GM12878 (cell line): Measurements from ENCODE around the gene FGB. TPM values are rescaled to one million over a fixed set of nuclear protein-coding genes. Genes with fewer than 3 reads are reported as not detected.
A peak's percentile ranks its signal among the peaks of the same experiment; 100 is the strongest.

ENCODE experiments used
- ATAC-seq: fragments of 200-7000 bp; cut with Tn5 transposase; 3 replicates; pipeline ENCODE4 v1.9.1; 2020; ENCODE audit warnings: mild to moderate bottlenecking, moderate library complexity
- BruUV-seq: library from RNA; stranded (reverse); fragments of 400-500 nt; replicated peaks from 2 replicates; lab custom pipeline; 2021; lab: Mats Ljungman, UMichigan
- CTCF ChIA-PET: fragments of 300-600 bp; sonication (Branson Sonifier 250); formaldehyde crosslinking; extraction: SDS; loops from one replicate; lab custom pipeline; 2021; ENCODE audit warnings: inconsistent platforms; lab: Yijun Ruan, JAX
- POLR2A ChIA-PET: fragments of 350-600 bp; formaldehyde crosslinking; extraction: SDS; loops from one replicate; lab custom pipeline; 2021; ENCODE audit warnings: inconsistent platforms; lab: Charles Lee
- RAD21 ChIA-PET: fragments of 300-600 bp; sonication (Branson Sonifier 250); formaldehyde crosslinking; loops from one replicate; lab custom pipeline; 2023; ENCODE audit warnings: antibody characterized with exemption; ENCODE audit not compliant: unreplicated experiment; lab: Charles Lee
- SMC1A ChIA-PET: fragments of 300-600 bp; sonication (Branson Sonifier 250); formaldehyde crosslinking; loops from one replicate; lab custom pipeline; 2023; ENCODE audit not compliant: unreplicated experiment, uncharacterized antibody; lab: Charles Lee
- DNase-seq: peaks from one replicate; pipeline ENCODE4 v3.0.0-alpha.2; 2011; ENCODE audit warnings: low read depth, low spot score
- FAIRE-seq: peaks from 3 replicates; lab custom pipeline; 2011; peaks lifted over from hg19 to GRCh38; lab: Jason Lieb, UNC
- H2AFZ ChIP-seq: 2 replicates; pipeline ENCODE4 v1.6.0; 2011; ENCODE audit warnings: low read depth, low read length, control low read depth; ENCODE audit not compliant: control insufficient read depth
- H3K27ac ChIP-seq: 2 replicates; pipeline ENCODE4 v1.5.1; 2011; ENCODE audit warnings: control low read depth; ENCODE audit not compliant: control insufficient read depth, insufficient read depth
- H3K27me3 ChIP-seq, 2 experiments: replicated peaks in 1 of 2; 2 replicates each; pipeline versions ENCODE4 v1.6.0 to v1.6.1; 2011; ENCODE audit warnings: low read length in 1 of 2; ENCODE audit not compliant: control insufficient read depth in 2 of 2, insufficient read depth in 2 of 2
- H3K36me3 ChIP-seq, 2 experiments: 2 replicates each; pipeline ENCODE4 v1.5.1; 2011; ENCODE audit warnings: low read length in 1 of 2; ENCODE audit not compliant: control insufficient read depth in 2 of 2, insufficient read depth in 2 of 2
- H3K4me1 ChIP-seq: 2 replicates; pipeline ENCODE4 v1.6.1; 2011; ENCODE audit warnings: mild to moderate bottlenecking, low read length, moderate library complexity, mixed read lengths; ENCODE audit not compliant: control insufficient read depth, insufficient read depth
- H3K4me2 ChIP-seq: 2 replicates; pipeline ENCODE4 v1.6.0; 2011; ENCODE audit warnings: control low read depth; ENCODE audit not compliant: control insufficient read depth, insufficient read depth
- H3K4me3 ChIP-seq: fragments of 200-600 bp; sonication (generic); 2 replicates; pipeline ENCODE4 v1.5.1; 2016
- H3K79me2 ChIP-seq: 2 replicates; pipeline ENCODE4 v1.6.0; 2011; ENCODE audit warnings: low read length; ENCODE audit not compliant: control insufficient read depth, insufficient read depth
- H3K9ac ChIP-seq: 2 replicates; pipeline ENCODE4 v1.8.0; 2011; ENCODE audit warnings: low read length, control low read depth, mixed read lengths; ENCODE audit not compliant: control insufficient read depth, insufficient read depth
- H3K9me3 ChIP-seq: replicated peaks from 3 replicates; pipeline ENCODE4 v1.5.1; 2011; ENCODE audit warnings: mild to moderate bottlenecking, low read length; ENCODE audit not compliant: control insufficient read depth, insufficient read depth
- H4K20me1 ChIP-seq: 2 replicates; pipeline ENCODE4 v1.6.0; 2011; ENCODE audit not compliant: control insufficient read depth, insufficient read depth
- BRCA1 ChIP-seq: IDR thresholded peaks from 2 replicates; pipeline ENCODE4 v1.6.1; 2011; ENCODE audit warnings: low read depth, low read length, improper control_type of control experiment
- CREM ChIP-seq: IDR thresholded peaks from 2 replicates; pipeline ENCODE4 v1.6.1; 2014; ENCODE audit warnings: antibody characterized with exemption, low read depth
- EZH2 ChIP-seq: IDR thresholded peaks from 2 replicates; pipeline ENCODE4 v1.6.1; 2012; ENCODE audit warnings: low read depth, mild to moderate bottlenecking, control low read depth, inconsistent platforms, low read length, borderline replicate concordance; ENCODE audit not compliant: control insufficient read depth
- IKZF1 ChIP-seq: fragments of 450-650 bp; conservative IDR thresholded peaks from 2 replicates; pipeline ENCODE4 v1.6.1; 2017; ENCODE audit warnings: antibody characterized with exemption, mild to moderate bottlenecking
- IRF4 ChIP-seq: IDR thresholded peaks from 2 replicates; pipeline ENCODE4 v1.6.1; 2011; ENCODE audit warnings: low read depth, low read length
- LARP7 ChIP-seq: fragments of 450-650 bp; IDR thresholded peaks from 2 replicates; pipeline ENCODE4 v1.6.1; 2017; ENCODE audit warnings: mild to moderate bottlenecking
- MYC ChIP-seq: IDR thresholded peaks from 2 replicates; pipeline ENCODE4 v1.6.1; 2011; ENCODE audit warnings: mild to moderate bottlenecking, low read length, moderate library complexity, inconsistent platforms; ENCODE audit not compliant: insufficient read depth, insufficient replicate concordance, insufficient read length, severe bottlenecking
- NRF1 ChIP-seq: conservative IDR thresholded peaks from 2 replicates; pipeline ENCODE4 v1.6.1; 2011; ENCODE audit warnings: mild to moderate bottlenecking, low read depth, low read length, improper control_type of control experiment
- SIN3A ChIP-seq: IDR thresholded peaks from 2 replicates; pipeline ENCODE4 v1.6.1; 2012; ENCODE audit warnings: low read depth, low read length, improper control_type of control experiment
- SIX5 ChIP-seq: IDR thresholded peaks from 2 replicates; pipeline ENCODE4 v1.6.1; 2011; ENCODE audit warnings: mild to moderate bottlenecking, low read depth, low read length, moderate library complexity; ENCODE audit not compliant: severe bottlenecking
- SMAD1 ChIP-seq: fragments of 450-650 bp; IDR thresholded peaks from 2 replicates; pipeline ENCODE4 v1.6.1; 2018; ENCODE audit warnings: mild to moderate bottlenecking, low read depth; ENCODE audit not compliant: partially characterized antibody
- SRF ChIP-seq, 2 experiments: IDR thresholded peaks; 2 replicates each; pipeline ENCODE4 v1.6.1; 2011; ENCODE audit warnings: low read depth in 2 of 2, low read length in 2 of 2, mild to moderate bottlenecking in 1 of 2, moderate library complexity in 1 of 2
- TCF3 ChIP-seq: IDR thresholded peaks from 2 replicates; pipeline ENCODE4 v1.6.1; 2012; ENCODE audit warnings: low read depth, mild to moderate bottlenecking, low read length, borderline replicate concordance; ENCODE audit not compliant: insufficient read depth
- WGBS: methylation state at CpG from one replicate; pipeline ENCODE4 v1.1.6; 2016; ENCODE audit warnings: low lambda C conversion rate; ENCODE audit not compliant: insufficient replicate concordance, insufficient coverage; ENCODE audit errors: missing lambda C conversion rate; 5-methylcytosine and 5-hydroxymethylcytosine counted together
- in situ Hi-C: fragments of 300-500 bp; cut with MboI; formaldehyde crosslinking; loops from 9 replicates; pipeline ENCODE4 v1.14.3; 2018; ENCODE audit warnings: mixed read lengths
- intact Hi-C: fragments of 100-400 bp; cut with micrococcal nuclease; formaldehyde crosslinking; loops from one replicate; pipeline ENCODE4 v1.14.2; 2022; ENCODE audit not compliant: unreplicated experiment
- polyA plus RNA-seq, 11 experiments: library from polyadenylated mRNA; depleted of rRNA in 4 of 11; unstranded in 6 of 11; stranded (reverse) in 5 of 11; fragments of >200 nt; fragmentation: Nextera tagmentation in 4 of 11; fragmentation: Illumina TruSeq in 1 of 11; extraction: Ambion mirVana in 4 of 11; extraction: Trizol in 1 of 11; gene quantifications; 1 replicate in 1 of 11; 2 replicates in 10 of 11; pipeline versions ENCODE4 v1.2.1 to v1.2.3, GENCODE V29; 2011 to 2016; ENCODE audit warnings: inconsistent platforms in 2 of 11, missing spikeins in 2 of 11, low read depth in 1 of 11
- total RNA-seq, 4 experiments: library from RNA; depleted of rRNA in 3 of 4; stranded (reverse); fragments of >200 nt in 3 of 4; fragmentation: Illumina TruSeq in 1 of 4; extraction: Trizol in 1 of 4; gene quantifications; 2 replicates each; pipeline versions ENCODE4 v1.2.1 to v1.2.3, GENCODE V29; 2013 to 2021
- TF ChIP-seq, protein P1 (sequence below): IDR thresholded peaks from 2 replicates; pipeline ENCODE4 v1.6.1; 2012; ENCODE audit warnings: low read depth, low read length, improper control_type of control experiment
- TF ChIP-seq, protein P2 (sequence below): fragments of 450-650 bp; IDR thresholded peaks from 2 replicates; pipeline ENCODE4 v1.6.1; 2016; ENCODE audit warnings: mild to moderate bottlenecking, moderate library complexity, borderline replicate concordance

FGB gene
- total and polyA plus RNA-seq, 10 of the 15 experiments (the other 5 are each of a cell fraction or from before 2014, with no cell fraction given): 0.04 to 2.7 TPM; not detected in 8

DNA sequence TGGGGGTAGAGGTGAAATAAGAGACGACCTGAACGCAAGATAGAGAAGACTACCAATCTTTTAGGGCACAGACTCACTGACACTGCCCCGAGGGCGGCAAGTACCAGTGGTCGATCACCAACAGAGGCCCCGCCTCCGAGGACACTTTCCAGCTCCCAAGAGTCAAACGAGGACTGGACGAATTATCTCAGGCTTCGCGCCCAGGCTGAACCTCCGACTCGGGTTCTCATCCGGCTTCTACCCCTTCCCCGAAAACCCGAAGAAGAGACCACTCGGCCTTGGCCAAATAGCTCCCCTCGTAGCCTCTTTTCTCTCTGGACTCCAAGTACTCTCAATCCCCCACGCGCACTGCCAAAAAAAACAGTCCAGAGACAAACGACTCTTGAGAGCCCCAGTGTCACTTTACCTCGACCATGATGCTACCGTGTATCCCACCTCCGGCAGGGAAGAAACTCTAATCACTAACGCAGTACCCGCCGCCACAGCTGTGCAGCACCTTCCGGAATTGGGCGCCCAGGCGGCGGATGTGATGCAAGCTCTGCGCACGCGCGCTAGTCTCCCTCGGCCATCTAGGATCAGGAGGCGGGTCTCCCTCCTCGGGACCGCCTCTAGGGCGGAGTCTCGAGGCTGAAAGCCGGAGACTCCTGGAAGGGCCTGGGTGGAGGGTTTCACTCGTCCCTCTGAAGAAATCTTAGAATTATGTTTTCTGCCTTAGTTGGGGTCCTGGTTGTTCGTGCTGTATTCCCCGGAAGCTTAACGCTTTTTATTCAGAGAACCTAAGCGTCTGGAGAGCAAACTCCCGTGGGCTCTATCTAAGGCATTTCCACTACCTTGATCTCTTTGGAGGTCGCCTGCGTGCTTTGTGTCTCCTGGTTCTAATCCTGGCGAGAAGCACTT, 12.7 kb upstream of the FGB start, which contains the start of gene PLRG1:
Gene PLRG1, minus strand, starts transcription at position 507 of the 897 bp plus-strand sequence. Its CDS starts 92 bp downstream, at position 415.
- Histone ChIP-seq H3K27me3 (no peaks in the 10 kb centered on the region), H2AFZ (peak within 1 kb of the TSS; percentile 97), H3K36me3 (peaks cover 0 to 14% of the 10 kb centered on the region in 2 experiments; a peak in 2 of 4 replicates), H3K4me3 (peak within 1 kb of the TSS; percentile 94), H4K20me1 (no peaks in the 10 kb centered on the region), H3K79me2 (peaks cover 22% of the 10 kb centered on the region), H3K27ac (peak within 1 kb of the TSS; percentile 29), H3K4me1 (peaks cover 3% of the 10 kb centered on the region; the same call in 1 of the 2 replicates), H3K9ac (peak within 1 kb of the TSS; percentile 73), H3K4me2 (peak within 1 kb of the TSS; percentile 95), H3K9me3 (no peaks in the 10 kb centered on the region)
- FAIRE-seq: peak; percentile 94
- in situ Hi-C loops (loop anchor here (5.0 kb wide), 2 partner anchors 67 to 822 kb away; no protein-coding TSS in a partner anchor), intact Hi-C loops (loop anchor here (5.0 kb wide), 1 partner anchor 817 kb away; no protein-coding TSS in a partner anchor)
- BruUV-seq: TSS peak; percentile 76
- POLR2A ChIA-PET: interaction anchor here (0.6 to 2.1 kb wide), 7 partner anchors 9 to 829 kb away, joined by 3 to 9 read pairs (median 5); no protein-coding TSS in a partner anchor
- SMC1A ChIA-PET: interaction anchor here (0.7 to 7.0 kb wide), 14 partner anchors 9 to 411 kb away, joined by 3 to 119 read pairs (median 4); no protein-coding TSS in a partner anchor
- WGBS: 1% methylated on average over 48 of the region's 51 CpGs
- peak; percentile 70 for DNase-seq
- CTCF ChIA-PET: interaction anchor here (0.7 to 18.3 kb wide), 19 partner anchors 9 to 808 kb away, joined by 3 to 796 read pairs (median 4); partner anchors contain the start of genes FGB and FGG
- peak; percentile 98 for ATAC-seq
- RAD21 ChIA-PET: interaction anchor here (0.7 to 3.4 kb wide), 11 partner anchors 9 to 1111 kb away, joined by 3 to 44 read pairs (median 4); partner anchors contain the start of gene FGB
- TF ChIP-seq TCF3 (peak; percentile 47; the same call in 1 of the 2 replicates), LARP7 (no peak), IRF4 (no peak), MYC (no peak), SRF (IDR thresholded peaks at IDR 0.05; ENCODE audit: low read depth in 2 of 2, low read length in 2 of 2) (0 out of 4 replicates have a peak, but pooled peaks of 1 of the 2 experiments have one; percentile 27), CREM (peak; percentile 65; the same call in 1 of the 2 replicates), EZH2 (no peak), NRF1 (peak; percentile 71), SMAD1 (no peak), SIX5 (peak; percentile 33), IKZF1 (peak; percentile 44; the same call in 1 of the 2 replicates), SIN3A (peak; percentile 86), BRCA1 (no peak)
- TF ChIP-seq, protein P1, sequence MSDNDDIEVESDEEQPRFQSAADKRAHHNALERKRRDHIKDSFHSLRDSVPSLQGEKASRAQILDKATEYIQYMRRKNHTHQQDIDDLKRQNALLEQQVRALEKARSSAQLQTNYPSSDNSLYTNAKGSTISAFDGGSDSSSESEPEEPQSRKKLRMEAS: peak; percentile 17; the same call in 1 of the 2 replicates
- TF ChIP-seq, protein P2, sequence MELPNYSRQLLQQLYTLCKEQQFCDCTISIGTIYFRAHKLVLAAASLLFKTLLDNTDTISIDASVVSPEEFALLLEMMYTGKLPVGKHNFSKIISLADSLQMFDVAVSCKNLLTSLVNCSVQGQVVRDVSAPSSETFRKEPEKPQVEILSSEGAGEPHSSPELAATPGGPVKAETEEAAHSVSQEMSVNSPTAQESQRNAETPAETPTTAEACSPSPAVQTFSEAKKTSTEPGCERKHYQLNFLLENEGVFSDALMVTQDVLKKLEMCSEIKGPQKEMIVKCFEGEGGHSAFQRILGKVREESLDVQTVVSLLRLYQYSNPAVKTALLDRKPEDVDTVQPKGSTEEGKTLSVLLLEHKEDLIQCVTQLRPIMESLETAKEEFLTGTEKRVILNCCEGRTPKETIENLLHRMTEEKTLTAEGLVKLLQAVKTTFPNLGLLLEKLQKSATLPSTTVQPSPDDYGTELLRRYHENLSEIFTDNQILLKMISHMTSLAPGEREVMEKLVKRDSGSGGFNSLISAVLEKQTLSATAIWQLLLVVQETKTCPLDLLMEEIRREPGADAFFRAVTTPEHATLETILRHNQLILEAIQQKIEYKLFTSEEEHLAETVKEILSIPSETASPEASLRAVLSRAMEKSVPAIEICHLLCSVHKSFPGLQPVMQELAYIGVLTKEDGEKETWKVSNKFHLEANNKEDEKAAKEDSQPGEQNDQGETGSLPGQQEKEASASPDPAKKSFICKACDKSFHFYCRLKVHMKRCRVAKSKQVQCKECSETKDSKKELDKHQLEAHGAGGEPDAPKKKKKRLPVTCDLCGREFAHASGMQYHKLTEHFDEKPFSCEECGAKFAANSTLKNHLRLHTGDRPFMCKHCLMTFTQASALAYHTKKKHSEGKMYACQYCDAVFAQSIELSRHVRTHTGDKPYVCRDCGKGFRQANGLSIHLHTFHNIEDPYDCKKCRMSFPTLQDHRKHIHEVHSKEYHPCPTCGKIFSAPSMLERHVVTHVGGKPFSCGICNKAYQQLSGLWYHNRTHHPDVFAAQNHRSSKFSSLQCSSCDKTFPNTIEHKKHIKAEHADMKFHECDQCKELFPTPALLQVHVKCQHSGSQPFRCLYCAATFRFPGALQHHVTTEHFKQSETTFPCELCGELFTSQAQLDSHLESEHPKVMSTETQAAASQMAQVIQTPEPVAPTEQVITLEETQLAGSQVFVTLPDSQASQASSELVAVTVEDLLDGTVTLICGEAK: peak; percentile 93
